Activated CD4-positive, CD25-positive, alpha-beta regulatory T cell treated with anti-CD3 and anti-CD28 coated beads, Interleukin-2, amount 50 U/mL, for 72 hours (primary cell): ENCODE measurements around the gene CMBL.
A peak's percentile ranks its signal among the peaks of the same experiment; 100 is the strongest.
"Not testable (repeated sequence)": the region's sequence is repeated elsewhere in the genome, so short reads cannot be mapped to it uniquely, and the experiment has no call there.

Source experiments
- DNase-seq: peaks from one replicate; pipeline ENCODE4 v3.0.0; 2021

Gene CMBL

DNA sequence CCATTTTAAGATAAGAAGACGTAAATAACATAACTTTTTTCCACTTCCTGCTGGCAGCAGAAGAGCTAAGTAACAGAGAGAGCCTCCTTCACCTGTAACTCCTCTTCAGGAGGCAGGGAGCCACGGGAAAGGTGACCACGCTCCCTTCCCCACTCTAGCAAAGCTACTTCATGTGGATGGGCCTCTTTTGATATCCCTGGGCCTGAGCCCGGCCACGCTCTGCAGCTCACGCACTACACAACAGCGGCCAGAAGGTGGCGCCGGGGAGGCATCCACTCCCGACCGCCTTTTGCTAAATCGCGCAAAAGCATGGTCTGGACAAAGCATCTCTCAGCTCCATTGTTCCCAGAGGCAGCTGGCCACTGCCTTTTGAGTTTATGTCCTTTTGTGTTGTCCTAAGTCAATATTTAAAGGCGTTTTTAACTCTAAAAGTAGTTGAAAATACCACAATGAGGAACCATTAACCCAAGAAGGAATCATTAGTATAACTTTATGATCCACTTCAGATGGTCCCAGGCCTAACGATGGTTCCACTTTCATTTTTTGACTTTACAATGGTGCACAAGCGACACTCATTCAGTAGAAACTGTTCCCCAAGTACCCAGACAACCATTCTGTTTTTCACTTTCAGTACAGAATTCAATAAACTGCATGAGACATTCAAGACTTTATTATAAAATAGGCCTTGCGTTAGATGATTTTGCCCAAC, 23.6 kb downstream of the CMBL start:
- DNase-seq: peak; percentile 83

DNA sequence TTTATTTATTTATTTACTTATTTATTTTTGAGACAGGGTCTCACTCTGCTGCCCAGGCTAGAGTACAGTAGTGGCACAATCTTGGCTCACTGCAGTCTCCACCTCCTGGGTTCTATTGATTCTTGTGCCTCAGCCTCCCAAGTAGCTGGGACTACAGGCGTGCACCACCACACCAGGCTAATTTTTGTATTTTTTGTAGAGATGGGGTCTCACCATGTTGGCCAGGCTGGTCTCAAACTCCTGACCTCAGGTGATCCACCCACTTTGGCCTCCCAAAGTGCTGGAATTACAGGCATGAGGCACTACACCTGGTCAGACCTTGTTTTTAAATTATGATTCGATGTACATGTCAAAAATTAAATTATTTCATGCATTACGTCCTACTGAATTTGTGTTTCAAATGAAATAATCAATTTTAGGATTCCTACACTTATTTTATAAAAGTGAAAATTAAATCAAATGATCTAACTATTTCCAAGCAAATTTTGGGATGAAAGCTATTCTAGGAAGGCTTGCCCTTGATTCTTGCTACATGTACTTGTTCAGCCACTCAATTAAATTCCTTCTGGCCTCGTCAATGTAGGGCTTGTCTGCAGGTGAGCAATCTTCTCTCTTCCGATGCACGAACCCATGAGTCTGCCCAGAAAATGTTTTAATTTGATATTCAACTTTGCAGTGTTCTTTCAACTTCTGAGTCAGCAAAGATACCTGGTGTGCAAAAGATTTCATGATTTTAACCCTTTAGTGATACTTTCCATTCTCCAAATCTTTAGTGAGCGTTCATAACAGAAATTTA, 27.6 kb downstream of the CMBL start:
- DNase-seq: no peak

- DNase-seq: no peak
Measured at GRCh38 chr5:10279328-10279727, 28.4 kb downstream of the CMBL start.

DNA sequence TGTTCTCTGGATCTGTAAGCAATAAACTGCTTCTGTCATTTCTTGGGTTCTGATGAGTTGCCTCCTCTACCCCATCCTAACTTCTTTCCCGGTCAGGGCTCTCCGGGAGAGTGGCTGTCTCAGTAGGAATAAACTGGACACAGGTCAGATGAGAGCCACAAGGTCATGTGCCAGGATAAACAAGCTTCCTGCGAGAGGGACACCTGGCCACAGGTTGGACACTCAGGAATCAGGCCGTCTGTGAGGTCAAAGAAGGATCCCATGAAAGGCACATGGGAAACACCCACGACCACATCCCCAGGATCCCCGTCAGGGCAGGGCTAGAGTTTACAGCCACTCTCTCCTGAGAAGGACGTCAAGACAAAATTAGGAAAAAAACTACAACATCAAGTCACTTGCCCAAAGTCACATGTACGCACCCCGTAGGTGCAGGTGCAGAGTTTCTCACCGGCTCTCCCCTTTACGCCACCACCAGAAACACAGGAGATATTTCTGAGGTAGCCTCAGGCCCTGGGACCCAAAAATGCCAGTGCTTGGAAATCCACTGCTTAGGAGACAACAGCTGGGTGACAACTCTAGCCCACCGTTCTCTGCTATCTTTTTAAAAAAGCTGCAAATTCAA, 28.9 kb downstream of the CMBL start:
- no peak for DNase-seq

GRCh38 chr5:10277773-10278630, 29.7 kb downstream of the CMBL start:
- DNase-seq: no peak

GRCh38 chr5:10276691-10277090, 31.0 kb downstream of the CMBL start:
- no peak for DNase-seq

DNA sequence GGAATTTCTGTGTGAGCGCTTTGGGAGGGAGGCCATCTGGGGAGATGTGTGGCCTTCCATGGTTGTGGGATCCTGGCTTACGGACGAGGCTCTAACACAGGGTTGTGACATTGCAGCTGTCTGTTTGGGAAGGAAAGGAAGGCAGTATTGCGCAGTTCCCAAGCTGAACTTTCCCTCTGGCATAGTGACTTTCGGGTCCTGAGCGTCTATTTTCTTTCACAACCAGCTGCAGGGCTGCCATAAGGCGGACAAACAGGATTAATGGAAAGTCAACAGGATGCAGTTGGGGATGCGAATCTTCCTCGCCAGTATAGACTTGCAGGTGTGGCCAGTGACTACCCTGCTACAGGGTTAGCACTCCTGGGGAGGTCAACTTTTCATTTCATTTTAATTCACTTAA, 31.7 kb downstream of the CMBL start:
- DNase-seq: no peak

- no peak for DNase-seq
Measured at GRCh38 chr5:10275460-10275859, 32.2 kb downstream of the CMBL start.

- not testable (repeated sequence) for DNase-seq
Measured at GRCh38 chr5:10272875-10273209, 34.9 kb downstream of the CMBL start.

DNA sequence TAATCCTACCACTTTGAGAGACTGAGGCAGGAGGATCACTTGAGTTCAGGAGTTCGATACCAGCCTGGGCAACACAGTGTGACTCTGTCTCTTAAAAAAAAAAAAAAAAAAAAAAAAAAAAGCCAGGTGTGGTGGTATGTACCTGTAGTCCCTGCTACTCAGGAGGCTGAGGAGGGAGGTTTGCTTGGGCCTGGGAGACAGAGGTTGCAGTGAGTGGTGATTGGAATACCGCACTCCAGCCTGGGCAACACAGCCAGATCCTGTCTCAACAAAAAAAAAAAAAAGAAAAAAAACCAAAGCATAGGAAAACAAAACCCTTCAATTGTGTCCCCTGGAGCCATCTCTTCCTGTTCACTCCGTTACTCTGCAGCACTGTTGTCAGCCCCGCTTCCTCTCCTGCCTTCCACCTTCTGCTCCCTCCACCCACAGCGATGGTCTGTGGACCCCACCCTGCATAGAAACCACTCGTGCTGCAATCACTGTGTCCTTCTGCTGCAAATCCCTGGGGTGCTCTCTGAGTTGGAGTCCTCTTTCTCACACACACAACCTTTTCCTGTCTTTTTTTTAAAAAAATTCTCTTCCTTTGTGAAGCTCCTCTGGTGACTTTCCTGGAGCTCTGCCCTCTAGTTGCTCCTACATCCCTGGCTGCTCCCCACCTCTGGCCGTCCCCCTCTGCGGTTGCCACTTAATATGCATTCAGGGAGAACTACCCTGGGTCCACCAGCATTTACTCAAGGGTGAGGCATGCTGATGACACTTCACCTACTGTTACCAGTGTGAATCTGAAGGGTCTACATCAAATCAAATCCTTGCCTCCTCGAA, 35.4 kb downstream of the CMBL start:
- DNase-seq: no peak

DNA sequence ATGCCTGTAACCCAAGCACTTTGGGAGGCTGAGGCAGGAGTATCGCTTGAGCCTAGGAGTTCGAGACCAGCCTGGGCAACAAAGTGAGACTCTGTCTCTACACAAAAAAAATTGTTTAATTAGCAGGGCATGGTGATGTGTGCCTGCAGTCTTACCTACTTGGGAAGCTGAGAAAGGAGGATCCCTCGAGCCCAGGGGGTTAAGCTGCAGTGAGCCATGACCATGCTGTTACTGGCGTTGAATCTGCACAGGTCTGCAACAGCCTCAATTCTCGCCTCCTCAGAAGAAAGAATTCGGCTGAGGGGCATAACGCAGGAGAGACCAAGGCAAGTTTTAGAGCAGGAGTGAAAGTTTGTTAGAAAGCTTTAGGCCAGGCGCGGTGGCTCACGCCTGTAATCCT, 39.6 kb downstream of the CMBL start:
- DNase-seq: no peak

- DNase-seq: no peak
Measured at GRCh38 chr5:10266839-10267238, 40.9 kb downstream of the CMBL start.

- no peak for DNase-seq
Measured at GRCh38 chr5:10266137-10266536, 41.6 kb downstream of the CMBL start.

DNA sequence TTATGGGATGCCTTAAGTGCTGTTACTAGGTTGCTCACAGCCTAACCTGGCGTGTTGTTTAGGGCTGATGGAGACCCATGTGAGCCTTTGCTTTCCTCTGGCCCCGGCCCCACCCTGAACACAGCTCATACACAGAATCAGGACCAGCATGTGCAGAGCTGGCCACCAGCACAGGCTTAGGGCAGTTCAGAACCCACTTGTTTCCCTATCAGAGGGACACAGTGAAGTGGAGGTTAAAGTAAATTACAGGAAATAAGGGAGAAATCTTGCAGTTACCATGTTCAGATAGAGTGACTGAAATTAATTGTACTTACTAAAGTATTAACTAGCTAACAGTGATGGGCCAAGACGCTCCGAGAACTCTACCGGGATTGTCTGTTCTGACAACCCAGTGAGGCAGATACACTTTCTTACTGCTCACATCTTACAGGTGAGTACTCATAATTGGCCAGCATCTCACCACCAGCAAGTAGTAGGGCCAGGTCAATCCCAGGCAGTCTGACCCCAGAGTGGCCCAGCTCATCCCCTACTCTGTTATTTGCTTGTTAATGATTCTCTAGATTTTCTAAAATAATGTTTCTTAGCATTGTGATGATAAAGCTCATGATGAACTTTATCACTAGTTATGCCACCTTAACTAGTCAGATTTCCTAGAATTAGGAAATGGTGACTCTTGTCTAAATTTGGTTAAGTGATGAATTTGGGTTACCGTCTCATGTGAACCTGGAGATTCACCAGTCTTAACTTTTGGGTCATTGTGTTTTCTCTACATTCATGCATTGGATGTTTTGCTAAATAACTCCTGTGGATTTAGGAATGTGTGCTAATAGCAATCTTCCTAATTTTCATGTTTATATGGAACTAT, 42.2 kb downstream of the CMBL start:
- DNase-seq: no peak

GRCh38 chr5:10264604-10265003, 43.1 kb downstream of the CMBL start:
- DNase-seq: no peak

DNA sequence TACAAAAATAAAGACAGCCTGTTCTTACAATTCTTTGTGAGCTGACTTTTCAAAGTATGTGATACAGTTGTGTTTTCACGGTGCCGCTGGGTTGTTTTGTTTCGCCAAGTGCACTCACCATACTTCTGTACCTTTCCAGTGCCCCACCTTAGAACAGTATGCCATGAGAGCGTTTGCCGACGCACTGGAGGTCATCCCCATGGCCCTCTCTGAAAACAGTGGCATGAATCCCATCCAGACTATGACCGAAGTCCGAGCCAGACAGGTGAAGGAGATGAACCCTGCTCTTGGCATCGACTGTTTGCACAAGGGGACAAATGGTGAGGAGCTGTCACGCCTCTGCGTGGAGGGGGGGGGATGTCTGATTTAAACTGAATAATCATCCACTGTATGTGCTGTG, 44.7 kb downstream of the CMBL start:
- DNase-seq: no peak

DNA sequence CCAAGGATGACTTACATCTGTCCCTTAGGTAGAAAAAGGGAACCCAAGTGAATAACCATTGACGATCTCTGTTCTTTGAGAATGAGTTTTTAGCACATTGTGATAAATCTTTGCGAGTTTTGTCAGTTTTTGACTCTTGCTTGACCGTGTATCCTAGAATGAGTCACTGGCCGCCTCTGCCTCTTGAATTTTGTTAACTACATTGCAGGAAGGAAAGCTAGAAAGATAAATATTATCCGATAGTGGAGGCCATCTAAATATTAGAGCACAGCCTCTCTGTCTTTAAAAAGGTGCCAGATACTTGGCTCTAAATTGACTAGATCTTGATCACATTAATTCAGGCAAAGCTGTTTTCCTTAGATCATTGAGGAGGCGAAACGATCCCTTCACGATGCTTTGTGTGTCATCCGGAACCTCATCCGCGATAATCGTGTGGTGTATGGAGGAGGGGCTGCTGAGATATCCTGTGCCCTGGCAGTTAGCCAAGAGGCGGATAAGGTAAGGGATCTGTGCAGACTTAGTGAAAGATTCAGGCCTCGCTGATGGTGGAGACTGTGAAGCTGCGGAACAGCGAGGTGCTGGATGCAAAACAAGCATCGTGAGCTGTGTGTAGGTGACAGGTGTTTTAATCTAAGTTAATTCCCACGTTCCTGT, 45.5 kb downstream of the CMBL start:
- DNase-seq: no peak

GRCh38 chr5:10261065-10261464, 46.6 kb downstream of the CMBL start:
- DNase-seq: no peak

GRCh38 chr5:10259899-10260298, 47.8 kb downstream of the CMBL start:
- no peak for DNase-seq

GRCh38 chr5:10257870-10258269, 49.8 kb downstream of the CMBL start:
- no peak for DNase-seq

GRCh38 chr5:10254686-10255085, 53.0 kb downstream of the CMBL start:
- no peak for DNase-seq
